ENCODE data around the gene ANTXR2.

DNA sequence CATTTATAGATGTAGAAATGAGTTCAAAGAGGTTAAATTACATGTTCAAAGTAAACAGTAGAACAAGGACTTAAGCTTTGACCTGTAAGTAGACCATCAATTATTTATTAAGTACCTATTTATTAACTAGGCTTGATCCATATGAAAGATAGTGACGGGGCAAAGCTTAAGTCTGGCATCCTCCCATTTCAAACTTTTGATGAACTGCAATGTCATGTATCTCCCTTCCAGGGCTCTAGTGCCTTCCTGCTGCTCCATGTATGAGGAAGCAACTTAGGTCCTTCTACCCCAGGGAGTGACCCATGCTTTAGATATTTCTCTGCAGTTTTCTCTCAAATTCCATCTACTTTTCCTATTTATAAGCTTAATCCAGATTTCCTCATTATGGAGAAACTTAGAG is 31.9 kb upstream of the ANTXR2 start:
- TF ChIP-seq POLR2AphosphoS5 (IDR thresholded peaks at IDR 0.05; ENCODE audit: low read depth, low read length) = no peak
- no peak for TF ChIP-seq REST (IDR thresholded peaks at IDR 0.05; ENCODE audit: insufficient read depth in 1 of 2, low read depth in 2 of 2, low read length in 2 of 2)
- no peak for TF ChIP-seq TAF1 (IDR thresholded peaks at IDR 0.05; ENCODE audit: borderline replicate concordance, insufficient read depth, low read length)
- TF ChIP-seq FOXP2 (optimal IDR thresholded peaks at IDR 0.05; ENCODE audit: borderline replicate concordance, extremely low read depth, extremely low read length, insufficient read depth) = no peak

Measured in PFSK-1 (cell line).